Activated CD4-positive, alpha-beta T cell treated with anti-CD3 and anti-CD28 coated beads, Interleukin-2, amount 10 ng/mL, durations not matched to agents 24 days and 14 days (primary cell): ENCODE data around the gene MATR3. TPM values are rescaled to one million over a fixed set of nuclear protein-coding genes. Genes with fewer than 3 reads are reported as not detected.
"Not testable (repeated sequence)": the region's sequence is repeated elsewhere in the genome, so short reads cannot be mapped to it uniquely, and the experiment has no call there.

ENCODE experiments used
- DNase-seq: peaks from one replicate; pipeline ENCODE4 v3.0.0; 2022
- H3K27ac Mint-ChIP-seq: one replicate; pipeline ENCODE4 v1.8.0; 2022; ENCODE audit warnings: mild to moderate bottlenecking, mixed read lengths
- H3K27me3 Mint-ChIP-seq: one replicate; pipeline ENCODE4 v1.8.0; 2022; ENCODE audit warnings: mixed read lengths
- H3K36me3 Mint-ChIP-seq: one replicate; pipeline ENCODE4 v1.8.0; 2022; ENCODE audit warnings: low read depth, mild to moderate bottlenecking, mixed read lengths
- H3K4me1 Mint-ChIP-seq: one replicate; pipeline ENCODE4 v1.8.0; 2021; ENCODE audit warnings: mixed read lengths
- H3K4me3 Mint-ChIP-seq: one replicate; pipeline ENCODE4 v1.8.0; 2022; ENCODE audit warnings: mild to moderate bottlenecking, moderate library complexity, mixed read lengths
- H3K9me3 Mint-ChIP-seq: one replicate; pipeline ENCODE4 v1.8.0; 2021; ENCODE audit warnings: mixed read lengths
- intact Hi-C: fragments of 100-400 bp; cut with micrococcal nuclease; formaldehyde crosslinking; loops from one replicate; pipeline ENCODE4 v1.15.1; 2023
- total RNA-seq: library from RNA; stranded (reverse); gene quantifications from 2 replicates; pipeline ENCODE4 v1.2.3, GENCODE V29; 2022

The MATR3 gene
- total RNA-seq, 1 donor from 2014 or later = 258 TPM

GRCh38 chr5:139263946-139264345, 29.6 kb upstream of the MATR3 start:
- no peaks in the 10 kb centered on the region for H3K36me3 Mint-ChIP-seq
- peaks cover 7% of the 10 kb centered on the region for H3K4me1 Mint-ChIP-seq
- intact Hi-C loops = loop anchor here (2.0 kb wide), 2 partner anchors 475 to 621 kb away; no protein-coding TSS in a partner anchor
- peaks cover 20% of the 10 kb centered on the region for H3K27me3 Mint-ChIP-seq
- no peak overlapping the region for H3K4me3 Mint-ChIP-seq
- no peaks in the 10 kb centered on the region for H3K9me3 Mint-ChIP-seq
- DNase-seq = no peak
- no peak overlapping the region for H3K27ac Mint-ChIP-seq

- Mint-ChIP-seq H3K27me3 (peaks cover 12% of the 10 kb centered on the region), H3K9me3 (no peaks in the 10 kb centered on the region), H3K36me3 (no peaks in the 10 kb centered on the region), H3K4me3 (no peak overlapping the region), H3K4me1 (peaks cover 7% of the 10 kb centered on the region), H3K27ac (no peak overlapping the region)
- no peak for DNase-seq
- intact Hi-C loops = no loop called here
Measured at GRCh38 chr5:139265001-139265400, 28.5 kb upstream of the MATR3 start.

GRCh38 chr5:139266236-139266635, 27.3 kb upstream of the MATR3 start:
- DNase-seq = no peak
- H3K9me3 Mint-ChIP-seq = no peaks in the 10 kb centered on the region
- no peaks in the 10 kb centered on the region for H3K36me3 Mint-ChIP-seq
- H3K27ac Mint-ChIP-seq = no peak overlapping the region
- peaks cover 7% of the 10 kb centered on the region for H3K4me1 Mint-ChIP-seq
- peaks cover 4% of the 10 kb centered on the region for H3K27me3 Mint-ChIP-seq
- H3K4me3 Mint-ChIP-seq = no peak overlapping the region
- intact Hi-C loops = no loop called here

- intact Hi-C loops = no loop called here
- DNase-seq = no peak
- Mint-ChIP-seq H3K27me3 (peaks cover 2% of the 10 kb centered on the region), H3K4me3 (no peak overlapping the region), H3K27ac (no peak overlapping the region), H3K36me3 (no peaks in the 10 kb centered on the region), H3K9me3 (no peaks in the 10 kb centered on the region), H3K4me1 (peaks cover 12% of the 10 kb centered on the region)
Measured at GRCh38 chr5:139267481-139267880, 26.1 kb upstream of the MATR3 start.

- no peak overlapping the region for H3K27ac Mint-ChIP-seq
- H3K9me3 Mint-ChIP-seq = no peaks in the 10 kb centered on the region
- no peak for DNase-seq
- H3K4me3 Mint-ChIP-seq = no peak overlapping the region
- no peaks in the 10 kb centered on the region for H3K36me3 Mint-ChIP-seq
- intact Hi-C loops = no loop called here
- H3K4me1 Mint-ChIP-seq = peaks cover 23% of the 10 kb centered on the region
- H3K27me3 Mint-ChIP-seq = peaks cover 2% of the 10 kb centered on the region
Measured at GRCh38 chr5:139268364-139269202, 25.0 kb upstream of the MATR3 start.

GRCh38 chr5:139270718-139271117, 22.8 kb upstream of the MATR3 start:
- peaks cover 14% of the 10 kb centered on the region for H3K36me3 Mint-ChIP-seq
- not testable (repeated sequence) for H3K27ac Mint-ChIP-seq, H3K27me3 Mint-ChIP-seq, DNase-seq, H3K4me3 Mint-ChIP-seq, H3K9me3 Mint-ChIP-seq
- intact Hi-C loops = loop anchor here (5.0 kb wide), 1 partner anchor 73 kb away; the partner anchor contains the start of gene SIL1
- H3K4me1 Mint-ChIP-seq = peaks cover 29% of the 10 kb centered on the region

- no peak for DNase-seq
- H3K4me3 Mint-ChIP-seq = no peak overlapping the region
- no peaks in the 10 kb centered on the region for H3K9me3 Mint-ChIP-seq
- H3K27me3 Mint-ChIP-seq = peaks cover 2% of the 10 kb centered on the region
- intact Hi-C loops = loop anchor here (2.0 to 5.0 kb wide), 2 partner anchors 74 to 119 kb away; partner anchors contain the start of gene SIL1
- H3K4me1 Mint-ChIP-seq = peaks cover 36% of the 10 kb centered on the region
- H3K27ac Mint-ChIP-seq = no peak overlapping the region
- peaks cover 21% of the 10 kb centered on the region for H3K36me3 Mint-ChIP-seq
Measured at GRCh38 chr5:139271201-139272027, 22.1 kb upstream of the MATR3 start.

GRCh38 chr5:139272471-139273321, 20.8 kb upstream of the MATR3 start:
- Mint-ChIP-seq H3K4me3 (peak overlapping the region; percentile 97), H3K9me3 (no peaks in the 10 kb centered on the region), H3K27me3 (peaks cover 2% of the 10 kb centered on the region), H3K4me1 (peaks cover 44% of the 10 kb centered on the region), H3K27ac (peak overlapping the region; percentile 94), H3K36me3 (peaks cover 32% of the 10 kb centered on the region)
- DNase-seq = peak; percentile 72
- intact Hi-C loops = loop anchor here (2.0 to 5.0 kb wide), 2 partner anchors 75 to 118 kb away; partner anchors contain the start of gene SIL1

GRCh38 chr5:139273322-139273571, 20.3 kb upstream of the MATR3 start:
- H3K4me1 Mint-ChIP-seq = peaks cover 44% of the 10 kb centered on the region
- peak overlapping the region; percentile 94 for H3K27ac Mint-ChIP-seq
- H3K9me3 Mint-ChIP-seq = no peaks in the 10 kb centered on the region
- intact Hi-C loops = loop anchor here (2.0 to 5.0 kb wide), 2 partner anchors 76 to 118 kb away; partner anchors contain the start of gene SIL1
- peaks cover 2% of the 10 kb centered on the region for H3K27me3 Mint-ChIP-seq
- DNase-seq = no peak
- H3K36me3 Mint-ChIP-seq = peaks cover 36% of the 10 kb centered on the region
- H3K4me3 Mint-ChIP-seq = peak overlapping the region; percentile 97

- Mint-ChIP-seq H3K27me3 (peaks cover 2% of the 10 kb centered on the region), H3K9me3 (no peaks in the 10 kb centered on the region), H3K4me3 (peak overlapping the region; percentile 97), H3K36me3 (peaks cover 40% of the 10 kb centered on the region), H3K4me1 (peaks cover 42% of the 10 kb centered on the region), H3K27ac (peak overlapping the region; percentile 94)
- DNase-seq = peak; percentile 97
- intact Hi-C loops = loop anchor here (1.0 to 5.0 kb wide), 4 partner anchors 20 to 698 kb away; partner anchors contain the start of genes HSPA9, MATR3 and SIL1
Measured at GRCh38 chr5:139273572-139274289, 19.8 kb upstream of the MATR3 start.

GRCh38 chr5:139275536-139275935, 18.0 kb upstream of the MATR3 start:
- Mint-ChIP-seq H3K27ac (peak overlapping the region; percentile 85), H3K27me3 (peaks cover 2% of the 10 kb centered on the region), H3K9me3 (no peaks in the 10 kb centered on the region), H3K4me1 (peaks cover 45% of the 10 kb centered on the region), H3K4me3 (peak overlapping the region; percentile 97), H3K36me3 (peaks cover 52% of the 10 kb centered on the region)
- intact Hi-C loops = no loop called here
- DNase-seq = no peak

GRCh38 chr5:139275956-139276355, 17.6 kb upstream of the MATR3 start:
- peak overlapping the region; percentile 85 for H3K27ac Mint-ChIP-seq
- DNase-seq = peak; percentile 65
- no peaks in the 10 kb centered on the region for H3K9me3 Mint-ChIP-seq
- H3K36me3 Mint-ChIP-seq = peaks cover 56% of the 10 kb centered on the region
- H3K27me3 Mint-ChIP-seq = peaks cover 2% of the 10 kb centered on the region
- peak overlapping the region; percentile 97 for H3K4me3 Mint-ChIP-seq
- intact Hi-C loops = no loop called here
- H3K4me1 Mint-ChIP-seq = peaks cover 47% of the 10 kb centered on the region

GRCh38 chr5:139276426-139276825, 17.1 kb upstream of the MATR3 start:
- peak overlapping the region; percentile 97 for H3K4me3 Mint-ChIP-seq
- H3K27me3 Mint-ChIP-seq = peaks cover 2% of the 10 kb centered on the region
- peak overlapping the region; percentile 28 for H3K27ac Mint-ChIP-seq
- peaks cover 58% of the 10 kb centered on the region for H3K36me3 Mint-ChIP-seq
- intact Hi-C loops = no loop called here
- DNase-seq = no peak
- no peaks in the 10 kb centered on the region for H3K9me3 Mint-ChIP-seq
- peaks cover 47% of the 10 kb centered on the region for H3K4me1 Mint-ChIP-seq
